Activated naive CD4-positive, alpha-beta T cell (primary cell): ENCODE results near the gene PAK2.
"Not testable (repeated sequence)": the region's sequence is repeated elsewhere in the genome, so short reads cannot be mapped to it uniquely, and the experiment has no call there.

Experiments
- DNase-seq, 4 experiments: peaks; one replicate each; lab custom pipeline; 2025; lab: John Stamatoyannopoulos, UW

PAK2 gene

GRCh38 chr3:196739671-196740480 lies at the start of gene PAK2:
PAK2 (plus strand) TSS chr3:196739857; CDS start chr3:196782647, 42,790 bp downstream.
- DNase-seq: peak; percentile 64 to 88 (median 70)

GRCh38 chr3:196689941-196690660 lies 49.6 kb upstream of the PAK2 start:
- no peak for DNase-seq

- DNase-seq: no peak
Measured at GRCh38 chr3:196691386-196691785, 48.3 kb upstream of the PAK2 start.

GRCh38 chr3:196694202-196694638 lies 45.4 kb upstream of the PAK2 start:
- DNase-seq: no peak

GRCh38 chr3:196694941-196695848 lies 44.5 kb upstream of the PAK2 start:
- DNase-seq: no peak

- DNase-seq: no peak
Measured at GRCh38 chr3:196695849-196696226, 43.8 kb upstream of the PAK2 start.

- no peak for DNase-seq
Measured at GRCh38 chr3:196697270-196697669, 42.4 kb upstream of the PAK2 start.

GRCh38 chr3:196699749-196700148 lies 39.9 kb upstream of the PAK2 start:
- DNase-seq: no peak

GRCh38 chr3:196700801-196701200 lies 38.9 kb upstream of the PAK2 start:
- DNase-seq: no peak

GRCh38 chr3:196706327-196706726 lies 33.3 kb upstream of the PAK2 start:
- no peak for DNase-seq

GRCh38 chr3:196706731-196707130 lies 32.9 kb upstream of the PAK2 start:
- DNase-seq: no peak

GRCh38 chr3:196707566-196707965 lies 32.1 kb upstream of the PAK2 start:
- no peak for DNase-seq

GRCh38 chr3:196708467-196708866 lies 31.2 kb upstream of the PAK2 start:
- DNase-seq: no peak

- peak; percentile 74 to 85 (median 78) for DNase-seq
Measured at GRCh38 chr3:196711838-196712513, 27.7 kb upstream of the PAK2 start, which contains the start of the genes CEP19 and PIGX. CEP19 (minus strand) TSS chr3:196712250; CDS start chr3:196708657, 3,593 bp downstream. PIGX (plus strand) TSS chr3:196712377.

GRCh38 chr3:196712514-196713413 lies 26.9 kb upstream of the PAK2 start:
- peak in 3 of 4 experiments; percentile 47 to 70 (median 47) for DNase-seq

GRCh38 chr3:196717162-196717561 lies 22.5 kb upstream of the PAK2 start:
- DNase-seq: not testable (repeated sequence)

GRCh38 chr3:196721097-196721496 lies 18.6 kb upstream of the PAK2 start:
- no peak for DNase-seq

- DNase-seq: no peak
Measured at GRCh38 chr3:196726788-196727675, 12.6 kb upstream of the PAK2 start.

GRCh38 chr3:196735751-196736150 lies 3.9 kb upstream of the PAK2 start:
- DNase-seq: no peak
